Nephron (organoid): ENCODE measurements around the gene FLACC1.
"Not testable (repeated sequence)": the region's sequence is repeated elsewhere in the genome, so short reads cannot be mapped to it uniquely, and the experiment has no call there.

Source experiments
- H3K27ac Mint-ChIP-seq, 3 experiments: 2 replicates each; pipeline ENCODE4 v1.8.0; 2020; ENCODE audit warnings: mixed read lengths in 3 of 3, mild to moderate bottlenecking in 2 of 3, moderate library complexity in 1 of 3
- H3K27me3 Mint-ChIP-seq: 2 replicates; pipeline ENCODE4 v1.8.0; 2021; ENCODE audit warnings: low read depth, mild to moderate bottlenecking, moderate library complexity, mixed read lengths
- H3K36me3 Mint-ChIP-seq: 2 replicates; pipeline ENCODE4 v1.8.0; 2020; ENCODE audit warnings: low read depth, mixed read lengths
- H3K4me1 Mint-ChIP-seq: 2 replicates; pipeline ENCODE4 v1.8.0; 2020; ENCODE audit warnings: mixed read lengths
- H3K4me3 Mint-ChIP-seq, 3 experiments: 2 replicates each; pipeline ENCODE4 v1.8.0; 2020; ENCODE audit warnings: mild to moderate bottlenecking in 3 of 3, mixed read lengths in 3 of 3, moderate library complexity in 2 of 3
- H3K9me3 Mint-ChIP-seq: 2 replicates; pipeline ENCODE4 v1.8.0; 2020; ENCODE audit warnings: mixed read lengths
- TF ChIP-seq, protein P1 (sequence below), 3 experiments: fragments of 200-600 bp; sonication (generic); IDR thresholded peaks; one replicate each; pipeline ENCODE4 v1.5.0; 2021; ENCODE audit warnings: antibody characterized with exemption in 3 of 3; ENCODE audit not compliant: unreplicated experiment in 3 of 3

The FLACC1 gene

DNA sequence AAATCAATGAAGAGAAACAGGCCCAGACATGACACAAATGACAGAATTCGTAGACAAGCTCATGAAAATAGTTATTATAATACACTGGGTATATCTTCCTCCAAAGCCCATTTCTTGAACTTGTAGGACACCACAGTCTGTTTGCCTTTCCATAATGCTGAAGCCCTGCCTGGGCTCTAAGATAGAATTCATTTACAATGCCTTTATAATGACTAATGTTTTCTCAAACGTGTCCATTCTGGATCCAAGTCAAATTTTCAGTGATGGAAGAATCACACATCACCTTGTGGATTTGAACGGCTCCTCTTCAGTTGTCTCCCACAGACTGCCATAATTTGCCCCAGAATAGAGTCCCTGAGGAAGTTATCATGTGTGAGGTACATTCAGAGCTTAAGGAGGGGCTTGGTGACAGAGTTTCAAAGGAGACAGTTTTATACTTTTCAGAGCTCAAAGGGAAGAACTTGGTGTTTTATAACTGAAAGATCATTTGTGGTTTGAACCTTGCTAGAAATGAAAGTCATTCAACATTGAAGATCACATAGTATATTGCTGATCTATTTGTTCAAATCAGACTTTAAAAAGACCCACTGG, 58.6 kb downstream of the FLACC1 start:
- Mint-ChIP-seq H3K9me3 (peaks cover 40% of the 10 kb centered on the region), H3K4me1 (no peaks in the 10 kb centered on the region), H3K4me3 (no peak overlapping the region), H3K27ac (no peak overlapping the region), H3K36me3 (peaks cover 10% of the 10 kb centered on the region), H3K27me3 (no peaks in the 10 kb centered on the region)
- TF ChIP-seq, protein P1, sequence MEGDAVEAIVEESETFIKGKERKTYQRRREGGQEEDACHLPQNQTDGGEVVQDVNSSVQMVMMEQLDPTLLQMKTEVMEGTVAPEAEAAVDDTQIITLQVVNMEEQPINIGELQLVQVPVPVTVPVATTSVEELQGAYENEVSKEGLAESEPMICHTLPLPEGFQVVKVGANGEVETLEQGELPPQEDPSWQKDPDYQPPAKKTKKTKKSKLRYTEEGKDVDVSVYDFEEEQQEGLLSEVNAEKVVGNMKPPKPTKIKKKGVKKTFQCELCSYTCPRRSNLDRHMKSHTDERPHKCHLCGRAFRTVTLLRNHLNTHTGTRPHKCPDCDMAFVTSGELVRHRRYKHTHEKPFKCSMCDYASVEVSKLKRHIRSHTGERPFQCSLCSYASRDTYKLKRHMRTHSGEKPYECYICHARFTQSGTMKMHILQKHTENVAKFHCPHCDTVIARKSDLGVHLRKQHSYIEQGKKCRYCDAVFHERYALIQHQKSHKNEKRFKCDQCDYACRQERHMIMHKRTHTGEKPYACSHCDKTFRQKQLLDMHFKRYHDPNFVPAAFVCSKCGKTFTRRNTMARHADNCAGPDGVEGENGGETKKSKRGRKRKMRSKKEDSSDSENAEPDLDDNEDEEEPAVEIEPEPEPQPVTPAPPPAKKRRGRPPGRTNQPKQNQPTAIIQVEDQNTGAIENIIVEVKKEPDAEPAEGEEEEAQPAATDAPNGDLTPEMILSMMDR (IDR thresholded peaks at IDR 0.05; ENCODE audit: unreplicated experiment in 3 of 3), result no peak

- H3K27ac Mint-ChIP-seq, H3K27me3 Mint-ChIP-seq, H3K4me1 Mint-ChIP-seq, H3K4me3 Mint-ChIP-seq: not testable (repeated sequence)
- Mint-ChIP-seq H3K36me3 (peaks cover 31% of the 10 kb centered on the region), H3K9me3 (peaks cover 36% of the 10 kb centered on the region)
Observed at GRCh38 chr2:201290457-201291148, 66.5 kb downstream of the FLACC1 start.

DNA sequence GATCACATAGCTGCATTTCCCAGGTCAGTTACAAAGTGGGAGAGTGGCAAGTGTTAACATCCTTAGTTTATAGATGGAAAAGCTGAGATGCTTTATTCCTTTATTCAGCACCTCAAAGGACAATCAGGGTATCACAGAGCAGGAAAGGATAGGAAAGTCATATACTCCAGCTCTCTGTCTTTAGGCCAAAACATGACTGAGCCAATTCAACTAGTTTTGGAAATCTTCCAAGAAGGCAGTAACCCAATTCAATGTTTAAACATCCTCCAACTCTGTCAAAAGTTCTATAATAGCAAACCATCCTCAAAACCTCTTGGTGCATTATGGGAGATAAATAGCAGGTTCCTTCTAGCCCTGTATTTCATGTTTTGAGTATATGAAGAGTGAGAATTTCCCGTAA, 71.6 kb downstream of the FLACC1 start:
- Mint-ChIP-seq H3K4me3 (no peak overlapping the region), H3K36me3 (peaks cover 34% of the 10 kb centered on the region), H3K4me1 (no peaks in the 10 kb centered on the region), H3K27me3 (no peaks in the 10 kb centered on the region), H3K27ac (no peak overlapping the region), H3K9me3 (peaks cover 18% of the 10 kb centered on the region)
- TF ChIP-seq, protein P1 (IDR thresholded peaks at IDR 0.05; ENCODE audit: unreplicated experiment in 3 of 3), result no peak

GRCh38 chr2:201280191-201281040, 76.7 kb downstream of the FLACC1 start:
- Mint-ChIP-seq H3K4me3 (no peak overlapping the region), H3K4me1 (no peaks in the 10 kb centered on the region), H3K27me3 (no peaks in the 10 kb centered on the region), H3K9me3 (peaks cover 6% of the 10 kb centered on the region), H3K36me3 (peaks cover 13% of the 10 kb centered on the region), H3K27ac (no peak overlapping the region)
- TF ChIP-seq, protein P1 (IDR thresholded peaks at IDR 0.05; ENCODE audit: unreplicated experiment in 3 of 3), result no peak

DNA sequence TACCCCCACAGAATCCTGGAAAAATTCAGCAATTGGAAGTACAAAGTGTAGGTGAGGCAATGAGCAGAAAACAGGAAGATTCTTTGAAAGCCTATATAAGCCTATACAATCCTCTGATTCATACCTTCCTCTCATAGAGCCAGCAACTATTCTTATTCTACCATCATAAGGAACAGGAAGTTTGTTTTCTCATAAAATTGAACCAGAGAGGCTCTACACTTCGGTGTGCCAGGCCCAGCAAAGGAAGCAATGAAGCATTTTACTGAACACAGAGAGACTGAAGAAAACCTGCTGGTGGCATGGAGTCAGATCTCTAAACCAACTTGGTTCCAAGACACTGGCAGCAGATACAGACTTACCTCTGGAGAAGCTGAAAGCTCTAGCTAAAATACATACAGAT, 78.1 kb downstream of the FLACC1 start:
- TF ChIP-seq, protein P1 (IDR thresholded peaks at IDR 0.05; ENCODE audit: unreplicated experiment in 3 of 3), result no peak
- Mint-ChIP-seq H3K9me3 (peaks cover 4% of the 10 kb centered on the region), H3K27ac (peak overlapping the region in 1 of 3 experiments; percentile 5), H3K4me1 (no peaks in the 10 kb centered on the region), H3K27me3 (no peaks in the 10 kb centered on the region), H3K4me3 (no peak overlapping the region), H3K36me3 (peaks cover 7% of the 10 kb centered on the region)

DNA sequence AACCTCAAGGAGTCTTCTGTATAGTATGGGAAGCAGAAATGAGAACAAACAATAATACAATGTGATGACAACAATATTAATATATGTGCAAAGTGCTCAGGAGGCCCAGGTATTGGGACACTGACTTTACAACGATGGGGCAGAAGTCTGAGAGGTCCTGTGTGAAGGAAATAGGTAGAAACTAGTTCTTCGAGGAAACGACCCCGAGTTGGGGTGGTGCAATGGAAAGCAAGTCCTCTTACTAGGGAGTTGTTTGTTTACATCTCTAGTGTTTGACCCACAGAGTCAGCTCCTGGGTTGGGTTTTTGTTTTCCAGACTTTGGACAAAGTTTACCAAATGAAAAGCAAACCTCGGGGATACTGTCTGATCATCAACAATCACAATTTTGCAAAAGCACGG, 80.6 kb downstream of the FLACC1 start:
- H3K9me3 Mint-ChIP-seq, result peaks cover 4% of the 10 kb centered on the region
- H3K4me3 Mint-ChIP-seq, result no peak overlapping the region
- H3K36me3 Mint-ChIP-seq, result peaks cover 7% of the 10 kb centered on the region
- no peak overlapping the region for H3K27ac Mint-ChIP-seq
- TF ChIP-seq, protein P1 (IDR thresholded peaks at IDR 0.05; ENCODE audit: unreplicated experiment in 3 of 3), result no peak
- H3K27me3 Mint-ChIP-seq, result no peaks in the 10 kb centered on the region
- H3K4me1 Mint-ChIP-seq, result no peaks in the 10 kb centered on the region
